ENCODE results near the gene NBEA.

NBEA gene

DNA sequence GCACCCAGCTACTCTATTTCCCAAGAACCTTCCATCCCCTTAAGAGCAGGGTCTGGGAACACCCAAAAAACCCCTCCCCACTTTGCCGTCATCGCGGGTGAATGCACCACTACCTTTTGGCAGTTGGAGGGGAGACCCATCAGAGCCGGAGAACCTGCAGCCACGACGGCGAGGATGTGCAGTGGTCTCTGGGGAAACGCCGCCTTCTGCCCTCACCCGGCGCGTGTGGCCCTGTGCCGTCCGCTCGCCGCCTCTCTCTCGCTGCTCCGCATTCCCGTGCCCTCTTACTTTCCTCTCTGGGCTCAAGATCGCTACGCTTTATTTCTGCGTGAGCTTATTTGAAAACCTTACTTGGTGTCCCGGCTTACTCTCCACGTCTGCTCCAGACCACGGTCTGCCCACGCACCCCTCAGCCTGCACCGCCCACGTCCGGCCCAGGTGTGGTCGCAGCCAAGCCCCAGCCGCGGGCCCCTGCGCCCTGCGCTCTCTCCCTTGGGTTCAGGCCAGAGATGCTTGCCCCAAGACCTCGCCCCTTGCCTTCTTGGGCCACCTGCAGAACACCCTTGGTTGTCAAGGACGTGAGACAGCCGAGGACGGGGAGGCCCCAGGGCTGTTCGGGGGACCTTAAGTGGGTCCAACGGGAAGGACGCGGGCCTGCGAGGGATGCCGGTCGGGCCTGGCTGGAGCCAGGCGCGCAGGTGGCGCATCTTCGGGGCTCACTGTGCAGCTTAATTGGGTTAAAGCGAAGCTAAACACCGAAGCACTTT, 536.4 kb downstream of the NBEA start:
- DNase-seq, result no peak

DNA sequence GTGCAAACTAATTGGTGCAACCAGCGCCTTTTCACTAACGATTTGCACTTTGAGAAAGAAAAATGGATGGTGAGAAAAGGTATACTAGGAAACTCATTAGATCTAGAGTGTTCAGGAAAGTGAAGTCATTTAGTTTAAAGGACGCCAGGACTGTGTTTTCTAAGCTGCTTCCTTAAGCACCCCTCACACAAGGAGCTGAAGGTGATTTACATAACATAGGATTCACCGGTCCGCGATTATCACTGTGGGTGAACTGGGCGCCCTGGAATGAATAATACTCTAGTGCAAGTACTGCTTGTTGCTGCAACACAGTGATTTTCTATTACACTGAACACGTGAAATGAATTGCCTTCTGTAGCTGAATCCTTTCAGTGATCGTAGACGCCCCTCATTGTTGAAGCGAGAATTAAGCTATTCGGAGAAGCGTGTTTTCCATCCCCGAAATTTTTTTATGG, 537.0 kb downstream of the NBEA start:
- no peak for DNase-seq

DNA sequence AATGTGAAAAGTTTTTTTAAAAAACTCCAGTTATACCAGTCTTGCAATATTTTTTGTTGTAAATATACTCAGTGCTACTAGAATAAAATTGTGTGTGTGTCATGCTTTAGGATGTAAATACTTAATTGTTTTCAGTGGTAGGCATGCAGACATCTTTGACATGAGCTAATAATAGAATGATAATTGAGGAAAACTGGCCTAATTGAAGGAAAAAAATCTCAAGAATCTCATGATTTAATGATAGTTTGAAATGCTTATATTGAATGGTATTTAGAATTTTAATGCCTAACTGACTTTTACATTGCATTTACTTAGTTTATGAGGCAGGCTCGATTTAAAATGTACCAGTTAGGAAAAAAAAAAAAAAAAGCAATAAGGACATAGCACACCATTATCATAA, 537.6 kb downstream of the NBEA start:
- no peak for DNase-seq

DNA sequence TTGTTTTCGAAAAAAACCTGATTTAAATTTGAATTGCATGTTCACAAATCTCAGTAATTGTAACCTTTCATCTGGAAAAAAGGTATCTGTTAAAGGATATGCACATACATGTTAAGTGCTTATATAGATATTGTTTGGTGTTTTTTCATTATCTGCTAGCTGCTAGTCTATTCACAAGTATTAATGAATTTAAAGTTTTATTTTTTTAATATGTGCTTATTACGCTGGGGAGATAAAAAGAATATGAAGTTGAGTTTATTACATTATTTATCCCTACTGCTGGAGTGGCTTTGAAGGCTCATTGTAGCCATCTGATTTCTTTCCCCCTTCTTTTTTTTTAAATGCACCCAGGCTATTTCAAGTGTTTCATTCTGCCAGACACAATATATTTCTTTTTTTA, 538.3 kb downstream of the NBEA start:
- no peak for DNase-seq

DNA sequence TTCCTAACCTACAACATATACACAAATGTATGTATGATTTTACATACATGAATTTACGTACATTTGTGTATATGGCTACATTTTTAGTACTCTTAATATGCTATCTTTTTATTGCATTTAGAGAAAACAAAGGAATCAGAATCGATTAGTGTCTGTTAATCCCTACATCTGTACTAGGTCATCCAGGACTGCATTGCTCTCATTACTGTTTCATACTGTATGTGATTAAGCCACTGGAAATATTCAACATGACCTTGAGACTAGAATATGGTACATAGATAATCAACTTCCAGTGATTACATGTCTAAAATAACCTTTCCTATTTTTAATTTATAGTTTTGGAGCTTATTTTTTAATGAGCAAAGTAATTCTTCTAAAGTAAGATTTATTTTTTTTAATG, 539.7 kb downstream of the NBEA start:
- DNase-seq, result no peak

DNA sequence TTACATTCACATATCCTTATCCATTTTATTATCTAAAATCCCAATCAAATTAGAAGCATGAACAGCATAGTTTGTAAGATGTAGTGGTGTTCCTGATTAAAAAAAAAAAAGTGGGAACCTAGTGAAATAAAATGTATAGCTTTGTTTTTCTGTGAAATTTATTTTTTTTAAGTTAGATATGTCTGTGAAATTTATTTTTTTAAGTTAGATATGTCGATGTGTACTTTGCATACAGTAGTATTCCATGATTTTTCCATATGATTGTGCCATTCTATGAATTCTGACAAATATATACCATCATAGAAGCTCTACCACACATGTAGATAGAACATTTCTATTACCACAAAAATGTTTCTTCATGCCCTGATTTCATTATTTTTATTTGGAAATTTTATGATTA, 540.5 kb downstream of the NBEA start:
- DNase-seq, result no peak

DNA sequence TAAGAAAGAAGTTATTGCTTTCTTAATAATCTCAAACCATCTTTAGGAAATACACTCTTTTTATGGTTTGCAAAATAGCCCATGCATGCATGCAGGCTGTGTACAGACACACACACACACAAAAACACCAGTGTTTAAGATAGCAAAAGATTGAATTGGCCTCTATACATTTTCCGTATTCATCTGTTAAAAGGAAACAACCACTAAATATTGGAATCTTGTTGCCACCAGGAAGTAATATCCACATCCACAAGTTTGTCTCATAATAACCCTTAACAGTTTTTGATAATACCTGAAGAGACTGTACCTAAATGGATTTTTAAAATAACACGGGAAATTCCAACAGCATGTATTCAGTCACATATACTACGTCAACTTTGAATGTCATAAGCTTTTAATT, 541.7 kb downstream of the NBEA start:
- DNase-seq, result no peak

DNA sequence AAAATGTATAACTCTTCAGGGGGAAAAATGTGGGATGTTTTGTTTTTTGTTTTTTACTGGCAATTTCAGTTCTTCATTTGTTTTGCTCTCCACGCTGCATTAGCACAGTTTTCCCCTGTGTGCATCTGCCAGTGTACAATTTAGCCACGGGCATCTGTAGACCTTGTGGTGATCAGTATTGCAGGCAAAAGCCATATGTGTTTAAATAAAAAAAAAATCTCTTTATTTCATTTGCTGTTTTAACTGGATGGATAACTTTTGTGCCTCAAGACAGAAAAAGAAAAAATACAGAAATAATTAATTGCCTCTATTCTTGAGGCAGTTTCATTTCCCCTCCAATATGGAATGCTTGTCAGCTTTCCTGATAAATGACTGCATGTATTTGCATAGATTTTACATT, 542.3 kb downstream of the NBEA start:
- DNase-seq, result no peak

DNA sequence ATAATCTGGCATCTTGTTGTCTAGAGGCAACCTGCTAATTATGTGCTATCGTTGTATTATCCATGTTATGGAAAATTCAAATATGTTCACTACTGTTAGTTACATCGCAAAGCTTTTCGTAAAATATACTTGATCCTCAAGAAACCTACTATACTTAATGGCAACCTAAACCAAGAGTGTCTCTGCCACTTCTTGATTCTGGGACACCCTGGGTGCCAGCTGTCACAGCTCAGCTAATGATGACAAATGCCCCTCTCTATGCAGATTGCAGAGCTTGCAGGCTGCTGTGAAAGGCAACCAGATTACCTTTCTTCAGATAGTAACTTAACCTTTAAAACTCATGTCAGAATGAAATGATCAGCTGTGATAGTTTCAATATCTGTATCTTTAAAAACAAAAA, 543.4 kb downstream of the NBEA start:
- DNase-seq, result no peak

DNA sequence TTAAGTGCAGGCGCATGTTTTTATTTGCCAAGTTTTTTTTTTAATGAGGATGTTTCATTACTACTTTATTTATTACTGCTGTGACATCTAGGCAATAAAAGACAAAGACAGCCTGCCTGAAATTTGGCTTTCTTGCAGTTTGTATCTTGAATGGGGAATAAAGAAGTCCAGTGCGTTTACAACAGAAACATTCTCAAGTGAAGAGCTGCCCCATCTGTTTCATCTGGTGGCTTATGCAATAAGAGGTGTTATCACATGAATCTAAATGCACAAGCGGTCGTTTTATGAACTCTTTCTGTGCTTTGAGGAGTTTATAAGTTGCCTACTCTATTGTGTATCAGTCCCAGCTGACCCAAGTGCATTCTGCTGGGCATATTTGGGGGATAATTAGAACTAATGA, 547.0 kb downstream of the NBEA start:
- no peak for DNase-seq

DNA sequence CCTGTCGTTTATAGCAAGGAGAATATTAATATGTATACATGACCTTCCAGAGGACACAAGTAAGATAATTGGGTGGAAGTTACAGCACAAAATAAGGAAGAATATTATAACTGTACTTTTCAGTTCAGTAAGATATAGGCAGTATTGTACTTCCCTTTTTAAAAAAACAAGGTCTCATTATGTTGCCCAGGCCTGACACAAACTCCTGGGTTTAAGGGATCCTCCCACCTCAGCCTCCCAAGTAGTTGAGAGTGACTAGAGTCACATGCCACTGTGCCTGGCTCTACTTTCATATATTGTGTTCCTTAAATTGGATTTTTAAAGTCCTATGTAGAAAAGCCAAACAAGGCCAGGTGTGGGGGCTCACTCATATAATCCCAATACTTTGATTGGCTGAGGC, 553.9 kb downstream of the NBEA start:
- DNase-seq, result no peak

DNA sequence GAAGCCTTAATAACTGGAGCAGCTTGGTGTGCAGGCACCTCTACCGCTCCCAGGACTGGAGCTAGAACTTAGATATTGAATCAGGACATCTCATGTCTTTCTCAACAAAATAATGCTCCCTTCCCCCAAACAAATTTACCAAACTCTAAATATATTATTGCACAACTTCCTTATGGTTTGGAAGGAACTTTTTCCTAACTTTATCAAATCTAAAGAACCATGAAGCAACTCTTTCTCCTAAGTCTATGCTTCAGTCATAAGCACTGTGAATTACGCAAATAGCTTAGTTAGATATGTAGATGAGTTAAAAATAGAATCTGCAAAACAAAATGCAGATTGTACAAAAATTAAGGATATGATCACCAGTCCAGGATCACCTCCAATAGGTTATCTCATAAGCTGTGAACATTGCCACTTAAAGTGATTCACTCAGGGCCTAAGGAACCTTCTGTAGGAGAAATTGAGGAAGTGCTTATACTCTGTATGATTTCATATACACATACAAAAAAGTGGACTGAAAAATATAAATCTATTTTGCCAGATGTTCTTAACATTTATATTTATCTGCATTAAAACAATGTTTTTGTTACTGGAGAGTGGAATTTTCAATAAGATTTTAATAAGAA, 554.8 kb downstream of the NBEA start:
- no peak for DNase-seq

DNA sequence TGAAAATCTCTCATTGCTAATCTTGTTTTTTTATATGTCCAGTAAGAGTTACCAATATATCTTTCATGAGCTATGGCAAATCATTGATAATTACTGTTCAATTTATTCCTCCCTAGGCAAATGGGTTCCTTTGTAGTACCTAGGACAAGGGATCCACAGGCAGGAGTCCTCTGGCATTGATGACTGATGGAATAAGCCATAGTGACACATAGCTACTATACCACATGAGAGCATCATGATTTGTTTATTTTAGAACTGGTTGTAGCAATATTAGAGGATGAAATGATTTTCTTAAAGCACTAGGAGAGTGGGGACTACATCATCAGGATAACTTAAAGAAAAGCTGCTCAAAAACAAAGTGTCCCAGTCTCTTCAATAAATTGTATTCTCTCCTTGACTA, 556.2 kb downstream of the NBEA start:
- DNase-seq, result no peak

DNA sequence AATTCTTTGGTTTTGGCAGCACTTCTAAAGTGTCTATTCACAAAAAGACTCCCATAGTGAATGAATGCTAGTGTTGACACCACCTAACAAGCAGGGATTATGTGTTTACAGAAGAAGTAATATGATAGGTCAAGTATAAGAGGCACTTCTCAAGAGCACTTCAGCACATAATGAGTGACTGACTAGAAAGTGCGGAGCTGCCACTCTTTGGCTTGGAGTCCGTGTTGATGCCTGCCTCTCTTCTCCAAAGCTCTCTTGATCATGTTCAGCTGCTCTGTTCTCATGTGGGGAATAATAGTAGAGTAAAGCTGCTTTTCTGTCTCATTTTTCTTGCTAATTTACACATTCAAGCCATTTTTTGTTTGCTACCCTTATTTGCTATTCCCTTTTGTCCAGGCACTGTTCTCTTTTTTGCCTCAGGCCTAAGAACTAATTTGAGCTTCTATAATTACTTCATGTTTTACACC, 557.2 kb downstream of the NBEA start:
- DNase-seq, result no peak

DNA sequence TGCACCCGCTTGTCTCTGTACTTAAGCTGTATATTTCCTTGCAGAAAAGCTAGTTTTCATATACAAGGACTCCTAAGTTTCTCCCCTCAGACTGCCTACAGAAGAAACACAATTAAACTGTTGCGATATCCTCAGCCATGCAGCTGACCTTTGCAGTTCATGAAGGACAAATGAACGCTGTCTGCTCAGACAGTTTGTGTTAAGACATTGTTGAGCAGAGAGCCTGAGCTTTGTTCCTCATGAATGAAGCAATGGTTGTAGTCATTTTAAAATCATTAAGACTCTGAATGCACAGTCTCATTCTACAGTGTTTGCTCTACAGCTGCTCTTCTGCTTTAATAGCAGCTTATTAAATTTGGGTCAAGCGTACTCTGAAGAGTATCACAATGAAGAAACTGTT, 557.6 kb downstream of the NBEA start:
- DNase-seq, result no peak

DNA sequence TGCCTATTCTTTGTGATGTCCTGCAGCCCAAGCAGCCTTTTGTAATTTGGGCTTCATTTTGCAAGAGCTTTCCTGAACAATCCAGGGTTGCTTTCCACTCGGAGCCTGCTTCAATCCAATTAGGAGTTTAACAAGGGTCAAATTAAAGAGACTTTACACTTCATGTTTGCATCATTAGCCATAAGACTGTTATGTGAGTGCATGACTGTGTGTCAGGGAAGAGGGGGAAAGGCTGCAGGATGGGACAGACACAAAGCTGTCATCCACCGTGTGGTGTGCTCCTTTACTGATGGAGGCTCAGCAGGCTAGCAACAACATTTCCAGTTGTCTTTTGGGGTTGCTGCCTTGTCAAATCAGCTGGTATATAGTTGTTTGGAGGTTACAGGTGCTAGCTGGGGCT, 558.1 kb downstream of the NBEA start:
- no peak for DNase-seq

DNA sequence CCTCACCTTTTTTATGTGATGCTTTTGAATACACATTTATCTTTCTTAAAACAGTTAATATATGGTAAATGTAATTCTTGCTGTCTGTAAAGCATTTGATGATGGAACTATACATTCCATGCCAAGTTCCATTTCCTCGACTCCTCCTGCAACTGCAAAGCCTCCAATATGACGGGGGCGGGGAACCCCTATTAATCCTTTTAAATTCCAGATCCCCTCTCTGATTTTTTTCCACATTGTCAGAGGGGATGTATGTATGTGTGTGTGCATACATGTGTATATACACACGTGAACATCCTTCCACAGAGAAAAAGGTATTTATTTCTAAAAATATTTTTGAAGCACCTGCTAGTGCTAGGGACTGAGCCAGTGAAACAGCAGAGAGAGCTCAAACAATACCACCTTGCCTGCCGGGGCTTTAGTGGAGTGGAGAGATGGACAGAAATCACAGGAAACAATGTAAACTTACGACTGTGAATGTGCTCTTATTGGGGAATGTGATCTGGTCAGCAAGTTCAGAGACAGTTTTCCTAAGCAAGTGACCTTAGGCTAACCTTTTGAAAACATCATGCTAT, 559.7 kb downstream of the NBEA start:
- DNase-seq, result no peak

DNA sequence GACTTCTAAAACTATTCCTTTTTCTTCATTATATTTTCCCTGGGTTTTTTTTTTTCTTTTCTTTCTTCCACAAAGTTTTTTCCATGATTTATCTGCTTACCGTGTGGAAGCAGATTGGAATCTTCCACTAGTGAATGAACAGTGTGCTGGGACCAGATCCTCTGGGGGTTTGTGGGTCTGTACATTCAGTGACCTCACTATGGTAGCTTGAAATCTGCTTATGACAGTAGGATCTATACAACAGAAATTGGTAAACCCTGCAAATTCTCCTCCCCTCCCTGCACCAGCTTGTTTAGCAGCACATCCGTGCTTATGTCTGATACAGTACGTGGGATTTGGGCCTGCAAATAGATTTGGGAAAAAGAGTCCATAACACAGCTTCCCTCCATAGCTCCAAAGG, 560.4 kb downstream of the NBEA start:
- no peak for DNase-seq

DNA sequence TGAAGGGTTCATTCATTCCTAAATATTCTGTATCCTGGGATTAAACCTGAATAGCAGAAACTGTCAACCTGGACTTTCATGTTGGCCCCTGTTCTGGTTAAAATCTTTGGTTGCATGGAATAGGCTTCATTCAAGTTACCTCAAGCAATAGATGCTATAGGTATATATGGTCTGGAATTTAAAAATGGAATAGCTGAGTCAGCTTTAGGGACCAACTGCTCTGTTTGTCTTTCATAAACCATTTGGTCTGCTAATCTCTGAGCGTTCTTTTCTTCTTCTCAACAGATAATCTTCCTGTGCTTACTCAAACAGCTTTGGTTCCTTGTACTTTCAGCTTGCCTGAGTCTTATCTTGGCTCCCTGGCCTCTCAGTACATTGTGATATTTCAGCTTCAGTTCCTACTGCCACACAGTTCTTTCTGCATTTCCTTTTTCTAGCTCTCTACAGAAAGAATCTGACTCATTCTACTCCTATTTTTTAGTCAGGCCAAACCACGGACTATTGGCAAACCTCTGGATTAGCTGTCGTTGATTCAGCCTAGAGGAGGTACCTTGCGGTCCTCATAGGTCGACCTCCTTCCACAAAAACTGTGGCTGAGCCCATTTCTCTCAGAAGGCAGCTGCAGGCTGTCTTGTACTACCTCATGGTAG, 570.3 kb downstream of the NBEA start:
- DNase-seq, result peak; percentile 4

DNA sequence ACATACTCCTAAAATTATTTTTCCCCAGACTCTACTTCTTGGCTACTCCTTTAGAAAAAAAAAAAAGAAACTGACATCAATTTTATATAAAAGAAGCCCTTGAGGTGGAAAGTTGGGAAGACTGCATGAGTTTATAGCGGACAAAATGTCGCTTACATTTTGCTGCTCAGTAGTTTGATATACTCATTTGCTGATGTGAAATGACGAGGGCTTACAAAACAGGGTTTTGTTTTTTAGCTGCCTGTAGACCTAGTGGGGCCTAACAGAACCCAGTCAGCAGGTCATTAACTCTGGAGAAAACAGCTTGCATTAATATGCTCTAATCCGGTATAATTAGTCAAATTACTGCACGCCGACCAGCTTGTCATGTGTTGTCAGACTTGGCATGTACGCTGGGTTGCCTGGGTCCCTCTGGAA, 572.0 kb downstream of the NBEA start:
- no peak for DNase-seq

DNA sequence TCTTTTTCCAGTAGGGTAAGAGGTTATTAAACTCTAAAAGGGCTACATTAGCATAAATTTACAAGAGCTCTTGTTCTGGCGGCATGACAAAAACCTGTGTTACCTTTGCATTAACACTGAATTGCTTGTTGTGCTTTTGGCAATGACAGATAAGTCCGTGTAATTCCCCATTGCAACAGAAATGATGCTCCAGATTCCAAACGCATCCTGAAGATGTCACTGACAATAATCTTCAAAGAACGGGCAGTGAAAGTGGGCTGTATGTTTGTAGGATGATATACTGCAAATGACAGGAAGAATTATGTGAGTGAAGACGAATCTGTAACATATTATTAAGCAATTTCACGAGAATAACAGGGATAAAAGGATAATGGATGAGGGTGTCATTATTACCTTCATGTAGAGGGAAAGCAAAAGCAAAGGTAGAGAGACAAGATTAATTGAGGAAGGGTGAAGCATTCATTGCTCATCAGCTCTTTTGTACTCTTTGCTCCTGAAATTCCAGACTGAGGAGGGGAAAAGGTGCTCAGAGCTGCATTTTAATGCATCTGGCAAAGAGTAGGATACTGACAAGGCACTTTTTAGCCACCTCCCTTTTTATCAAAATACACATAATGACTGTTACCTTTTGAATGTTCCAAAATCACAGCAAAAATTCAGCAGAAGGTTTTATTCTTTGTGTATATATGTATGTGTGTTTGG, 572.9 kb downstream of the NBEA start:
- no peak for DNase-seq

DNA sequence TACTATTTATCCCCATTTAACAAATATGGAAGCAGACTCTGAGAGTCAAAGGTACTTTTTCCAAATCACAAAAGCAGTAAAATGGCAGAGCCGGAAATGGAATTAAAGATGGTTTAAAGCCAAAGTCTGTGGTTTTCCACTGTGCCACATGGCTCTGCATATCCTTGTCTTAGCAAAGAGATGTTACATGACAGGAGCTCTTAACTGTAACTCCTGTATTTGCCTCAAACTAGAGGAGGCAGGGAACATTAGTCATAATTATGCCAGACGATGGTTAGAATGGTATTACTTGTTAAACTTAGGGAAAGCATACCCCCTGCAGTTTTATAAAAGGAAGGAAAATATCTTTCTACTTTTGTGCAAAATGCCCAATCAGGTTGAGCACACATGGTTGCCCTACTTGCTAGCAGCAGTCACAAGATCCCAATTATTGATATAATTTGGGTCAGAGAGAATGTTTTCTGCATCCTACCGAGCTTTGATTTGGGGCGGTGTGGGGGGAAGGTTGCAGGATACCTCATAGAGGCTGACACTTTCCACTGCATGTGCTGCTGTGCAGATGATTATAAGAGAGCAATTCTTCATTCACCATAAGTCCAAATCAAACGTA, 576.4 kb downstream of the NBEA start:
- no peak for DNase-seq

DNA sequence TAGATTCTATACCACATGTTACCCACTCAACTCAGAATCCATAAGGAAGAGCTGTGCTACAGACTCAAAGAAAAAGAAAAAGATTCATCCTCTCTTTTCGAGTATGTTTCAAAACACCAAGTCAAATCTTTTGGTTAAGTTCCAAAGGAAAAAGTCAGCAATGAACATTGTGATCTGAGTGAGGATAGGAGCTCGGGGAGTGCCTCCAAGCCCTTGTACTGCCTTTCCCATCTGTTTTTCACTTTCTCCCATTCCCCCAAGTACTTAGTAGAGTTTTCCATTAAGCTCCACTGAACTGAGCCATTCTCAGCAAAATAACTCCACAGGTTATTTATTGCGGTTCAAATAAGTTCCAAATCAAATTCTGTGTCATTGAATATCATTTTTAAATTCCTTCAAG, 582.1 kb downstream of the NBEA start:
- no peak for DNase-seq

Data from activated CD4-positive, alpha-beta T cell treated with anti-CD3 and anti-CD28 coated beads, Interleukin-10, Interleukin-2, amounts not matched to agents 100 ng/mL and 50 ng/mL, durations not matched to agents 16 hours and 8 hours (primary cell).